ENCODE data around the gene LHFPL3.

Gene LHFPL3

GRCh38 chr7:104945599-104945956 is 617.2 kb downstream of the LHFPL3 start:
- DNase-seq, result no peak

- DNase-seq, result no peak
Observed at GRCh38 chr7:104946338-104946737, 617.9 kb downstream of the LHFPL3 start.

GRCh38 chr7:104950006-104950405 is 621.6 kb downstream of the LHFPL3 start:
- DNase-seq, result no peak

- DNase-seq, result no peak
Observed at GRCh38 chr7:104950754-104951153, 622.4 kb downstream of the LHFPL3 start.

GRCh38 chr7:104951546-104951945 is 623.1 kb downstream of the LHFPL3 start:
- DNase-seq, result no peak

GRCh38 chr7:104955276-104955675 is 626.9 kb downstream of the LHFPL3 start:
- DNase-seq, result no peak

All from NCI-H526 treated with DMSO at 0.1 percent for 48 hours (cell line).